CD14-positive monocyte (primary cell): Measurements from ENCODE around the gene CTXN2. TPM values are rescaled to one million over a fixed set of nuclear protein-coding genes. Genes with fewer than 3 reads are reported as not detected.

Source experiments
- DNase-seq, 3 donors: peaks; one replicate each; pipeline ENCODE4 v3.0.0-alpha.2; 2011 to 2022
- H2AFZ ChIP-seq: 2 replicates; pipeline ENCODE4 v1.6.0; 2012; ENCODE audit warnings: mild to moderate bottlenecking, low read depth, low read length, inconsistent platforms; ENCODE audit not compliant: insufficient read depth, poor library complexity, severe bottlenecking
- H3K27ac ChIP-seq, 2 donors: 1 replicate in 1 of 2; 2 replicates in 1 of 2; pipeline ENCODE4 v1.5.1; 2012 to 2013; ENCODE audit warnings: low read length in 2 of 2, control low read depth in 1 of 2, inconsistent platforms in 1 of 2, low read depth in 1 of 2, mild to moderate bottlenecking in 1 of 2
- H3K27me3 ChIP-seq, 2 donors: one replicate each; pipeline versions ENCODE4 v1.6.0 to v1.6.1; 2011 to 2013; ENCODE audit warnings: low read length in 2 of 2; ENCODE audit not compliant: control insufficient read depth in 2 of 2, insufficient read depth in 2 of 2
- H3K36me3 ChIP-seq, 2 donors: replicated peaks in 1 of 2; 1 replicate in 1 of 2; 2 replicates in 1 of 2; pipeline versions ENCODE4 v1.5.1 to v1.6.1; 2012 to 2013; ENCODE audit warnings: low read length in 2 of 2, control low read depth in 1 of 2, inconsistent platforms in 1 of 2, mild to moderate bottlenecking in 1 of 2; ENCODE audit not compliant: insufficient read depth in 2 of 2, control insufficient read depth in 1 of 2
- H3K4me1 ChIP-seq, 2 donors: 1 replicate in 1 of 2; 2 replicates in 1 of 2; pipeline versions ENCODE4 v1.5.1 to v1.6.1; 2012 to 2013; ENCODE audit warnings: low read length in 2 of 2, control low read depth in 1 of 2, inconsistent platforms in 1 of 2, mild to moderate bottlenecking in 1 of 2, moderate library complexity in 1 of 2; ENCODE audit not compliant: insufficient read depth in 2 of 2, control insufficient read depth in 1 of 2
- H3K4me2 ChIP-seq: replicated peaks from 2 replicates; pipeline ENCODE3; 2012; ENCODE audit warnings: low read length, moderate library complexity, mild to moderate bottlenecking; ENCODE audit not compliant: poor library complexity, severe bottlenecking; ENCODE audit errors: extremely low read depth
- H3K4me3 ChIP-seq, 3 experiments: fragments of 200-600 bp in 1 of 3; sonication (generic) in 1 of 3; replicated peaks in 1 of 3; 1 replicate in 2 of 3; 2 replicates in 1 of 3; pipeline ENCODE4 v1.5.1; 2011 to 2013; ENCODE audit warnings: low read length in 3 of 3, mild to moderate bottlenecking in 3 of 3, control low read depth in 2 of 3, low read depth in 2 of 3, inconsistent platforms in 1 of 3, moderate library complexity in 1 of 3
- H3K79me2 ChIP-seq: 2 replicates; pipeline ENCODE4 v1.6.0; 2012; ENCODE audit warnings: mild to moderate bottlenecking, control low read depth, inconsistent platforms, low read length, moderate library complexity; ENCODE audit not compliant: insufficient read depth
- H3K9ac ChIP-seq: 2 replicates; pipeline ENCODE4 v1.6.0; 2017; ENCODE audit warnings: low read length, mild to moderate bottlenecking; ENCODE audit not compliant: insufficient read depth, poor library complexity, severe bottlenecking
- H3K9me3 ChIP-seq, 2 donors: replicated peaks in 1 of 2; 1 replicate in 1 of 2; 2 replicates in 1 of 2; pipeline versions ENCODE4 v1.5.1 to v1.6.1; 2012 to 2013; ENCODE audit warnings: low read length in 2 of 2, control low read depth in 1 of 2; ENCODE audit not compliant: control insufficient read depth in 1 of 2, insufficient read depth in 1 of 2
- H4K20me1 ChIP-seq: 2 replicates; pipeline ENCODE4 v1.6.0; 2012; ENCODE audit warnings: mild to moderate bottlenecking, low read length, control low read depth, moderate library complexity; ENCODE audit not compliant: insufficient read depth
- H3K27ac Mint-ChIP-seq, 7 donors: one replicate each; pipeline ENCODE4 v1.8.0; 2020; ENCODE audit warnings: mild to moderate bottlenecking in 7 of 7, mixed read lengths in 7 of 7, moderate library complexity in 6 of 7, inconsistent platforms in 2 of 7
- H3K27me3 Mint-ChIP-seq, 3 donors: one replicate each; pipeline ENCODE4 v1.8.0; 2021 to 2022; ENCODE audit warnings: low read depth in 3 of 3, mild to moderate bottlenecking in 3 of 3, mixed read lengths in 3 of 3, moderate library complexity in 3 of 3, inconsistent platforms in 1 of 3
- H3K36me3 Mint-ChIP-seq, 2 donors: one replicate each; pipeline ENCODE4 v1.8.0; 2020; ENCODE audit warnings: mixed read lengths in 2 of 2, inconsistent platforms in 1 of 2, mild to moderate bottlenecking in 1 of 2
- H3K4me1 Mint-ChIP-seq: one replicate; pipeline ENCODE4 v1.8.0; 2020; ENCODE audit warnings: mild to moderate bottlenecking, mixed read lengths
- H3K4me3 Mint-ChIP-seq, 2 donors: one replicate each; pipeline ENCODE4 v1.8.0; 2020; ENCODE audit warnings: mild to moderate bottlenecking in 2 of 2, mixed read lengths in 2 of 2, moderate library complexity in 1 of 2
- H3K9me3 Mint-ChIP-seq, 7 donors: one replicate each; pipeline ENCODE4 v1.8.0; 2020 to 2022; ENCODE audit warnings: mixed read lengths in 7 of 7, mild to moderate bottlenecking in 6 of 7, moderate library complexity in 6 of 7, inconsistent platforms in 2 of 7
- WGBS: methylation state at CpG from one replicate; pipeline ENCODE4 v1.1.5; 2013; ENCODE audit warnings: missing lambda C conversion rate; ENCODE audit not compliant: insufficient coverage; 5-methylcytosine and 5-hydroxymethylcytosine counted together
- intact Hi-C, 2 donors: fragments of 100-400 bp; cut with micrococcal nuclease; formaldehyde crosslinking; loops; one replicate each; pipeline versions ENCODE4 v1.15.0 to v1.15.1; 2023
- polyA plus RNA-seq, 3 donors: library from polyadenylated mRNA; depleted of rRNA in 1 of 3; unstranded in 2 of 3; stranded (reverse) in 1 of 3; fragments of 300-500 nt in 2 of 3; fragments of >200 nt in 1 of 3; fragmentation: Illumina TruSeq in 2 of 3; gene quantifications; 1 replicate in 2 of 3; 2 replicates in 1 of 3; pipeline ENCODE4 v1.2.3, GENCODE V29; 2012 to 2021
- TF ChIP-seq, protein P1 (sequence below): fragments of 200-600 bp; IDR thresholded peaks from one replicate; pipeline ENCODE4 v1.8.0; 2022; ENCODE audit warnings: antibody characterized with exemption, mild to moderate bottlenecking

Gene CTXN2
- polyA plus RNA-seq, 3 donors = not detected

DNA sequence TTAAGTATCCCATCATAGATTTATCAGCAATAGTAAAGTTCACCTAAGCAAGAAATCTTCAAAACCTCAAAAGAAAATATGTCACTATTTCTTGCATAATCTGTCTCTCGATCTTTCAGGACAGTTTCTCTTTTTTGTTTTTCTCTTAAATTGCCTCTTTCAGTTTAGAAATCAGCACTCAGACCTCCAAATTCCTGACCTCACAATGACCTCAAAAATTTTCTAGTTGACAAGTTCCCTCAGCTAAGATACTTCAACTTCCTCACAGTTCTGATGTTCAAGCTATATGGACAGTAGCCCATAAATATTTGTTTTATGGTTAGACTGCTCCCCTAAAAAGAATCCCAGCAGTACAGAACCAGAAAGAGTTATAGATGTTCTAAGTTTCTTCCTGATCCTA lies 46.6 kb upstream of the CTXN2 start:
- Histone ChIP-seq H3K27ac (no peak overlapping the region), H3K4me2 (no peak overlapping the region), H4K20me1 (no peaks in the 10 kb centered on the region), H3K9ac (no peak overlapping the region), H3K4me1 (no peaks in the 10 kb centered on the region), H3K4me3 (no peak overlapping the region), H3K36me3 (no peaks in the 10 kb centered on the region), H2AFZ (no peak overlapping the region), H3K79me2 (no peaks in the 10 kb centered on the region), H3K27me3 (no peaks in the 10 kb centered on the region), H3K9me3 (no peaks in the 10 kb centered on the region)
- Mint-ChIP-seq H3K27ac (no peak overlapping the region), H3K4me3 (no peak overlapping the region), H3K27me3 (no peaks in the 10 kb centered on the region), H3K36me3 (no peaks in the 10 kb centered on the region), H3K4me1 (peaks cover 7% of the 10 kb centered on the region), H3K9me3 (peaks cover 0 to 1% (median 0%) of the 10 kb centered on the region in 7 donors)
- TF ChIP-seq, protein P1, sequence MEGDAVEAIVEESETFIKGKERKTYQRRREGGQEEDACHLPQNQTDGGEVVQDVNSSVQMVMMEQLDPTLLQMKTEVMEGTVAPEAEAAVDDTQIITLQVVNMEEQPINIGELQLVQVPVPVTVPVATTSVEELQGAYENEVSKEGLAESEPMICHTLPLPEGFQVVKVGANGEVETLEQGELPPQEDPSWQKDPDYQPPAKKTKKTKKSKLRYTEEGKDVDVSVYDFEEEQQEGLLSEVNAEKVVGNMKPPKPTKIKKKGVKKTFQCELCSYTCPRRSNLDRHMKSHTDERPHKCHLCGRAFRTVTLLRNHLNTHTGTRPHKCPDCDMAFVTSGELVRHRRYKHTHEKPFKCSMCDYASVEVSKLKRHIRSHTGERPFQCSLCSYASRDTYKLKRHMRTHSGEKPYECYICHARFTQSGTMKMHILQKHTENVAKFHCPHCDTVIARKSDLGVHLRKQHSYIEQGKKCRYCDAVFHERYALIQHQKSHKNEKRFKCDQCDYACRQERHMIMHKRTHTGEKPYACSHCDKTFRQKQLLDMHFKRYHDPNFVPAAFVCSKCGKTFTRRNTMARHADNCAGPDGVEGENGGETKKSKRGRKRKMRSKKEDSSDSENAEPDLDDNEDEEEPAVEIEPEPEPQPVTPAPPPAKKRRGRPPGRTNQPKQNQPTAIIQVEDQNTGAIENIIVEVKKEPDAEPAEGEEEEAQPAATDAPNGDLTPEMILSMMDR = no peak
- intact Hi-C loops = no loop called here
- WGBS = no CpG with 5 or more reads among the region's 1 CpG
- DNase-seq = no peak

DNA sequence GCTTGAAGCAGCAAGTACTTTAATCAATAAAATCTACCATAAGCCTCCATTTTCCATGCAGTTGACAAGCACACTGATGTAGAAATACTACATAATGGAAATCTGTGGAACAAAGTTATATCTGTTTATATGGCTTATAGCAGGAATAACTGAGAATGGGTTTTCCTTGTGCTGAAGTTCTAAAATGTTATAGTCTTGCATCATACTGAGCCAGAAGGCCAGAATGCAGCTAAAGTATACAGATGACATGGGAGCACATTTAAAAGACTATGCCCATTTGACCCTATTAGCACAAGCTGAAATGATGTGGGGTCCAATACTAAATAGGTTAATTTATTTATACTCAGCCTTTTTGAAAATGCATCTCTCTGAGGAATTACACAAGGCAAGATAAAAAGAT lies 45.5 kb upstream of the CTXN2 start:
- TF ChIP-seq, protein P1 = no peak
- H3K9me3 Mint-ChIP-seq = peaks cover 0 to 1% (median 0%) of the 10 kb centered on the region in 7 donors
- no peaks in the 10 kb centered on the region for H3K36me3 ChIP-seq
- no peak overlapping the region for H3K4me3 ChIP-seq
- no peak for DNase-seq
- no peaks in the 10 kb centered on the region for H4K20me1 ChIP-seq
- no peaks in the 10 kb centered on the region for H3K79me2 ChIP-seq
- peaks cover 7% of the 10 kb centered on the region for H3K4me1 Mint-ChIP-seq
- no peak overlapping the region for H2AFZ ChIP-seq
- H3K9me3 ChIP-seq = no peaks in the 10 kb centered on the region
- no peak overlapping the region for H3K4me2 ChIP-seq
- no peaks in the 10 kb centered on the region for H3K27me3 ChIP-seq
- H3K27ac ChIP-seq = no peak overlapping the region
- no peak overlapping the region for H3K9ac ChIP-seq
- H3K36me3 Mint-ChIP-seq = no peaks in the 10 kb centered on the region
- intact Hi-C loops = no loop called here
- H3K4me3 Mint-ChIP-seq = no peak overlapping the region
- H3K27me3 Mint-ChIP-seq = no peaks in the 10 kb centered on the region
- no peak overlapping the region for H3K27ac Mint-ChIP-seq
- H3K4me1 ChIP-seq = no peaks in the 10 kb centered on the region
